Spleen (tissue), 11 donors: ENCODE results near the gene COL4A1. TPM values are rescaled to one million over a fixed set of nuclear protein-coding genes. Genes with fewer than 3 reads are reported as not detected.

Experiments used
- DNase-seq: peaks from one replicate; pipeline ENCODE4 v3.0.0-alpha.2; 2020
- H3K27ac ChIP-seq, 8 donors: fragments of 200-600 bp; sonication (generic) in 7 of 8; 1 replicate in 4 of 8; 2 replicates in 4 of 8; pipeline versions ENCODE4 v1.5.0 to v1.8.0; 2016 to 2021; ENCODE audit warnings: inconsistent platforms in 4 of 8, mild to moderate bottlenecking in 4 of 8, moderate library complexity in 1 of 8
- H3K27me3 ChIP-seq, 7 donors: fragments of 200-600 bp; sonication (generic) in 6 of 7; replicated peaks in 1 of 7; 1 replicate in 4 of 7; 2 replicates in 3 of 7; pipeline versions ENCODE4 v1.5.0 to v1.8.0; 2016 to 2021; ENCODE audit warnings: inconsistent platforms in 3 of 7, mild to moderate bottlenecking in 1 of 7
- H3K36me3 ChIP-seq, 6 donors: fragments of 200-600 bp; sonication (generic) in 5 of 6; 1 replicate in 4 of 6; 2 replicates in 2 of 6; pipeline versions ENCODE4 v1.5.0 to v1.8.0; 2016 to 2021; ENCODE audit warnings: inconsistent platforms in 2 of 6
- H3K4me1 ChIP-seq, 6 donors: fragments of 200-600 bp; sonication (generic) in 5 of 6; 1 replicate in 3 of 6; 2 replicates in 3 of 6; pipeline versions ENCODE4 v1.5.0 to v1.8.0; 2016 to 2021; ENCODE audit warnings: inconsistent platforms in 3 of 6
- H3K4me3 ChIP-seq, 8 donors: fragments of 200-600 bp; sonication (generic) in 7 of 8; 1 replicate in 4 of 8; 2 replicates in 4 of 8; pipeline versions ENCODE4 v1.5.0 to v1.8.0; 2016 to 2021; ENCODE audit warnings: inconsistent platforms in 4 of 8, mild to moderate bottlenecking in 4 of 8, moderate library complexity in 2 of 8
- H3K9me3 ChIP-seq, 8 donors: fragments of 200-600 bp; sonication (generic) in 7 of 8; 1 replicate in 4 of 8; 2 replicates in 4 of 8; pipeline versions ENCODE4 v1.5.0 to v1.8.0; 2016 to 2021; ENCODE audit warnings: inconsistent platforms in 4 of 8
- CTCF ChIP-seq, 11 experiments: fragments of 200-600 bp in 7 of 11; fragments of 450-650 bp in 4 of 11; sonication (generic) in 4 of 11; IDR thresholded peaks in 8 of 11; conservative IDR thresholded peaks in 3 of 11; 1 replicate in 7 of 11; 2 replicates in 4 of 11; pipeline versions ENCODE4 v1.4.0 to v1.8.0; 2016 to 2021; ENCODE audit warnings: antibody characterized with exemption in 11 of 11, inconsistent platforms in 4 of 11, mild to moderate bottlenecking in 1 of 11
- POLR2A ChIP-seq, 3 donors: fragments of 450-650 bp; IDR thresholded peaks; one replicate each; pipeline ENCODE4 v1.5.1; 2017; ENCODE audit warnings: antibody characterized with exemption in 3 of 3, mild to moderate bottlenecking in 1 of 3
- POLR2AphosphoS5 ChIP-seq, 3 donors: sonication (generic); formaldehyde crosslinking; IDR thresholded peaks; one replicate each; pipeline ENCODE4 v1.5.1; 2017; ENCODE audit warnings: antibody characterized with exemption in 3 of 3
- WGBS, 5 donors: extraction: QIAGEN DNeasy Blood & Tissue Kit in 3 of 5; methylation state at CpG; one replicate each; pipeline versions ENCODE4 v1.1.5 to v1.1.7; 2013 to 2018; 5-methylcytosine and 5-hydroxymethylcytosine counted together
- intact Hi-C: fragments of 100-400 bp; cut with DNase I; formaldehyde crosslinking; loops from one replicate; pipeline ENCODE4 v1.15.0; 2023; ENCODE audit warnings: low total_unique reads
- polyA plus RNA-seq, 3 donors: library from polyadenylated mRNA; stranded (reverse); fragments of 200-250 nt; gene quantifications; one replicate each; pipeline ENCODE4 v1.2.1, GENCODE V29; 2013
- total RNA-seq, 7 donors: library from RNA; depleted of rRNA in 3 of 7; stranded (reverse); fragments of >200 nt in 3 of 7; fragmentation: NEBNext Ultra II Directional in 4 of 7; extraction: Animal tissue kit (Norgen Biotek cat#: 25700) in 4 of 7; gene quantifications; one replicate each; pipeline versions ENCODE4 v1.1.0 to v1.2.1, GENCODE V29; 2016 to 2021
- donor health status: healthy with polysubstance abuse.
- donor health status: DM: no; HTN: no; CAD: no; lungs with moderate emphysema.
- donor health status: DM: no; HTN: no; CAD: no.
- donor health status: Bipolar disorder and iron deficiency.
- donor health status: healthy.
- donor health status: DM: no; HTN: no; CAD: no.
- donor health status: DM: yes; HTN: yes; CAD: no.

The COL4A1 gene
- total and polyA plus RNA-seq, 10 donors, result 37.9 to 959 (median 340) TPM

- H3K4me1 ChIP-seq, result peaks cover 7 to 61% (median 21%) of the 10 kb centered on the region in 6 donors
- H3K4me3 ChIP-seq, result peak overlapping the region; percentile 2 to 73 (median 36)
- no peaks in the 10 kb centered on the region for H3K9me3 ChIP-seq
- peaks cover 0 to 69% (median 19%) of the 10 kb centered on the region in 7 donors for H3K27me3 ChIP-seq
- peaks cover 0 to 21% (median 0%) of the 10 kb centered on the region in 6 donors for H3K36me3 ChIP-seq
- peak overlapping the region in 7 of 8 donors; percentile 36 to 87 (median 70) for H3K27ac ChIP-seq
- no peak for DNase-seq
- intact Hi-C loops, result no loop called here
- 26 to 36% (median 34%) methylated on average over 17 to 30 of the region's 30 CpGs for WGBS, 5 donors
- TF ChIP-seq POLR2AphosphoS5 (IDR thresholded peaks at IDR 0.05) (peak; percentile 39 to 75 (median 63)), CTCF (IDR thresholded peaks at IDR 0.05 in 8 of 11, conservative IDR thresholded peaks at IDR 0.05 in 3 of 11) (no peak), POLR2A (IDR thresholded peaks at IDR 0.05) (no peak)
Measured at GRCh38 chr13:110311443-110312338, 4.7 kb upstream of the COL4A1 start.

GRCh38 chr13:110310541-110311442, 3.8 kb upstream of the COL4A1 start:
- peaks cover 7 to 67% (median 18%) of the 10 kb centered on the region in 6 donors for H3K4me1 ChIP-seq
- peaks cover 0 to 78% (median 23%) of the 10 kb centered on the region in 7 donors for H3K27me3 ChIP-seq
- peak overlapping the region in 7 of 8 donors; percentile 57 to 87 (median 81) for H3K27ac ChIP-seq
- WGBS, 5 donors, result 47 to 71% (median 66%) methylated on average over 11 to 14 of the region's 14 CpGs
- intact Hi-C loops, result no loop called here
- TF ChIP-seq POLR2A (IDR thresholded peaks at IDR 0.05) (no peak), CTCF (IDR thresholded peaks at IDR 0.05 in 8 of 11, conservative IDR thresholded peaks at IDR 0.05 in 3 of 11) (no peak), POLR2AphosphoS5 (IDR thresholded peaks at IDR 0.05) (no peak)
- H3K4me3 ChIP-seq, result peak overlapping the region in 7 of 8 donors; percentile 16 to 73 (median 49)
- DNase-seq, result no peak
- H3K9me3 ChIP-seq, result no peaks in the 10 kb centered on the region
- peaks cover 0 to 16% (median 0%) of the 10 kb centered on the region in 6 donors for H3K36me3 ChIP-seq

DNA sequence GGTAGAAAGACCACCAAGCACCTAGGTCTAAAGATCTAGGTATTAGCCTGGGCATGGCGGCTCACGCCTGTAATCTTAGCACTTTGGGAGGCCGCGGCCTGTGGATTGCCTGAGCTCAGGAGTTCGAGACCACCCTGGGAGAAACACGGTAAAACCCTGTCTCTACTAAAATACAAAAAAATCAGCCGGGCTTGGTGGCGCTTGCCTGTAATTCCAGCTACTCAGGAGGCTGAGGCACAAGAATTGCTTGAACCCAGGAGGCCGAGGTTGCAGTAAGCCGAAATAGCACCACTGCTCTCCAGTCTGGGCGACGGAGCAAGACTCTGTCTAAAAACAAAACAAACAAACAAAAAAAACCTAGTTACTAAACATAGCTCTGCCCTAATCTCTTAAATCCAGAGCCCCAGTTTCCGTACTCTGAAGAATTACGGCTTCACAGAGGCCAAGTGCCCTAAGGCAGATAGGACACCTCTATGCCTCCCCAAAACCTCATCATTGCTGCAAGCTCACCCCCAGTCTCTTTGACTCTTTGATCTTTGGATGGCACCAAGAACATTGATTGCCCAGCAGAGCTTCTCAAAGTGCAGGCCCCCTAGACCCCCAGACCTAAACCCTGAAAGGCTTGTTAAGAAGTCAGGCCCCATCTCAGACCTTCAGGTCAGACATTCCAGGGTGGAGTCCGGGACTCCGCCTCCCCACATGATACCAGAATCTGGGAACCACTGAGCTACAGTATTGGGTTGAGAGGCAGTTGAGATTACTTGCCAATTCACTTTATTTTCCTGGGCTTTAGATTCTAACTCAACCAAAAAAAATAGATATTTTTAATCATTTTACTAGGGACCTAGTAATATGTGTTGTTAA, 2.9 kb upstream of the COL4A1 start:
- H3K36me3 ChIP-seq, result peaks cover 0 to 12% (median 0%) of the 10 kb centered on the region in 6 donors
- TF ChIP-seq POLR2A (IDR thresholded peaks at IDR 0.05) (no peak), POLR2AphosphoS5 (IDR thresholded peaks at IDR 0.05) (no peak), CTCF (IDR thresholded peaks at IDR 0.05 in 8 of 11, conservative IDR thresholded peaks at IDR 0.05 in 3 of 11) (no peak)
- WGBS, 5 donors, result 72 to 79% (median 77%) methylated on average over 16 of the region's 16 CpGs
- H3K9me3 ChIP-seq, result no peaks in the 10 kb centered on the region
- intact Hi-C loops, result loop anchor here (10.0 kb wide), 1 partner anchor 105 kb away; no protein-coding TSS in a partner anchor
- peak overlapping the region in 7 of 8 donors; percentile 81 to 87 (median 86) for H3K27ac ChIP-seq
- peak overlapping the region; percentile 46 to 73 (median 52) for H3K4me3 ChIP-seq
- H3K4me1 ChIP-seq, result peaks cover 7 to 64% (median 17%) of the 10 kb centered on the region in 6 donors
- DNase-seq, result no peak
- peaks cover 0 to 87% (median 27%) of the 10 kb centered on the region in 7 donors for H3K27me3 ChIP-seq
